ENCODE data around the gene PROKR2. TPM values are rescaled to one million over a fixed set of nuclear protein-coding genes. Genes with fewer than 3 reads are reported as not detected.

The PROKR2 gene
- total RNA-seq, 1 experiment from 2014 or later, result not detected

DNA sequence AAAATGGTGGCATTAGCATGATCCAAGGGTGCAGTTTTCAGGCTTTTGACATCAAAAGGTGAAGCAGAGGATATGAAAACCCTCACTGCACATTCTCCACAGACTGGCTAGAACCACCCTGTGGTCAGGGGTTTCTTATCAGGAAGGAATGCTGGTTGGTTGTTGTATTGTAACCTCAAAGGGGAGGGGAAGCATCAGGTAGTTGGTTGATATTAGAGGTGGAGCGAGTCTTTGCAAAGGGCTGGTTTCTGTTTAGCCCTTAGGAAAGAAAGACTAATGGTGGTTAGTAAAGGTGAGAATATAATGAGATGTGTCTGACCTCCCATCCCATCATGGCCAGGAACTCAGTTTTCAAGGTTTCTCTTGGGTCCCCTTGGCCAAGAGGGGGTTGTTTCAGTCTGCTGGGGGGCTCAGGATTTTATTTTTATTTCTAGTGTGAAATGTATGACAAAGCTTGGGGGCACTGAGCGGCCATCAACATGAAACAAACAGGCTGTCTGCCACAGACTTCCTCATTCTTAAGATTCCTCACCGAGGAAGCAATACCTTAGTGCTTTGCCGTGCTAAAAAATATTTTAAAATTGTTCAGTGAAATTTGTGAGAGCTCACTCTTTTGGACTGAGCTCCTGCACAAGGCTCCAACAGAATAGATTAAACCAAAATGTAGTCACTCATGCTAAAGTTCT, 47.5 kb upstream of the PROKR2 start:
- Histone ChIP-seq H3K9me3 (ENCODE audit: low read length) (peaks cover 17% of the 10 kb centered on the region; the same call in 1 of the 2 replicates), H3K9me2 (replicated peaks; ENCODE audit: low read length) (no peaks in the 10 kb centered on the region), H3F3A (ENCODE audit: low read length, unreplicated experiment) (no peaks in the 10 kb centered on the region), H3K79me2 (ENCODE audit: low read length) (no peaks in the 10 kb centered on the region), H4K20me1 (ENCODE audit: low read length) (no peaks in the 10 kb centered on the region), H3K4me2 (ENCODE audit: low read length) (no peak overlapping the region), H3K9ac (ENCODE audit: low read length) (no peak overlapping the region), H2AFZ (ENCODE audit: low read length) (no peak overlapping the region), H3K4me3 (ENCODE audit: low read length) (no peak overlapping the region), H3K4me1 (ENCODE audit: insufficient read depth, low read length) (no peaks in the 10 kb centered on the region), H3K27me3 (ENCODE audit: low read length) (peaks cover 44% of the 10 kb centered on the region), H3K27ac (ENCODE audit: low read length) (no peak overlapping the region), H3K36me3 (ENCODE audit: low read depth, low read length) (no peaks in the 10 kb centered on the region)
- TF ChIP-seq EZH2phosphoT487 (IDR thresholded peaks at IDR 0.05; ENCODE audit: borderline replicate concordance, low read length) (no peak), EZH2 (IDR thresholded peaks at IDR 0.05; ENCODE audit: low read length, unreplicated experiment) (no peak)
- TF ChIP-seq, protein P1, sequence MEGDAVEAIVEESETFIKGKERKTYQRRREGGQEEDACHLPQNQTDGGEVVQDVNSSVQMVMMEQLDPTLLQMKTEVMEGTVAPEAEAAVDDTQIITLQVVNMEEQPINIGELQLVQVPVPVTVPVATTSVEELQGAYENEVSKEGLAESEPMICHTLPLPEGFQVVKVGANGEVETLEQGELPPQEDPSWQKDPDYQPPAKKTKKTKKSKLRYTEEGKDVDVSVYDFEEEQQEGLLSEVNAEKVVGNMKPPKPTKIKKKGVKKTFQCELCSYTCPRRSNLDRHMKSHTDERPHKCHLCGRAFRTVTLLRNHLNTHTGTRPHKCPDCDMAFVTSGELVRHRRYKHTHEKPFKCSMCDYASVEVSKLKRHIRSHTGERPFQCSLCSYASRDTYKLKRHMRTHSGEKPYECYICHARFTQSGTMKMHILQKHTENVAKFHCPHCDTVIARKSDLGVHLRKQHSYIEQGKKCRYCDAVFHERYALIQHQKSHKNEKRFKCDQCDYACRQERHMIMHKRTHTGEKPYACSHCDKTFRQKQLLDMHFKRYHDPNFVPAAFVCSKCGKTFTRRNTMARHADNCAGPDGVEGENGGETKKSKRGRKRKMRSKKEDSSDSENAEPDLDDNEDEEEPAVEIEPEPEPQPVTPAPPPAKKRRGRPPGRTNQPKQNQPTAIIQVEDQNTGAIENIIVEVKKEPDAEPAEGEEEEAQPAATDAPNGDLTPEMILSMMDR (conservative IDR thresholded peaks at IDR 0.05; ENCODE audit: low read depth, low read length), result no peak
- no TSS peak for BruUV-seq (replicated peaks)
- POLR2A ChIA-PET (ENCODE audit: unreplicated experiment), result no interaction called here
- CTCF ChIA-PET, result no interaction called here
- DNase-seq (no peak), ATAC-seq (no peak)
- intact Hi-C loops (cut with micrococcal nuclease), result no loop called here

- Histone ChIP-seq H3K27me3 (ENCODE audit: low read length) (peaks cover 46% of the 10 kb centered on the region), H2AFZ (ENCODE audit: low read length) (no peak overlapping the region), H3F3A (ENCODE audit: low read length, unreplicated experiment) (no peaks in the 10 kb centered on the region), H3K4me3 (ENCODE audit: low read length) (no peak overlapping the region), H4K20me1 (ENCODE audit: low read length) (no peaks in the 10 kb centered on the region), H3K36me3 (ENCODE audit: low read depth, low read length) (no peaks in the 10 kb centered on the region), H3K9me3 (ENCODE audit: low read length) (peaks cover 17% of the 10 kb centered on the region; the same call in 1 of the 2 replicates), H3K9me2 (replicated peaks; ENCODE audit: low read length) (no peaks in the 10 kb centered on the region), H3K27ac (ENCODE audit: low read length) (no peak overlapping the region), H3K4me1 (ENCODE audit: insufficient read depth, low read length) (no peaks in the 10 kb centered on the region), H3K79me2 (ENCODE audit: low read length) (no peaks in the 10 kb centered on the region), H3K9ac (ENCODE audit: low read length) (no peak overlapping the region), H3K4me2 (ENCODE audit: low read length) (no peak overlapping the region)
- ChIA-PET POLR2A (ENCODE audit: unreplicated experiment) (interaction anchor here (0.7 kb wide), 1 partner anchor 68 kb away, joined by 3 read pairs; no protein-coding TSS in a partner anchor), CTCF (no interaction called here)
- DNase-seq (no peak), ATAC-seq (no peak)
- BruUV-seq (replicated peaks), result no TSS peak
- intact Hi-C loops (cut with micrococcal nuclease), result no loop called here
- no peak for TF ChIP-seq EZH2 (IDR thresholded peaks at IDR 0.05; ENCODE audit: low read length, unreplicated experiment)
- no peak for TF ChIP-seq EZH2phosphoT487 (IDR thresholded peaks at IDR 0.05; ENCODE audit: borderline replicate concordance, low read length)
- TF ChIP-seq, protein P1 (conservative IDR thresholded peaks at IDR 0.05; ENCODE audit: low read depth, low read length), result no peak
Measured at GRCh38 chr20:5362771-5363170, 46.0 kb upstream of the PROKR2 start.

GRCh38 chr20:5361176-5361575, 44.4 kb upstream of the PROKR2 start:
- intact Hi-C loops (cut with micrococcal nuclease), result no loop called here
- Histone ChIP-seq H3K9me3 (ENCODE audit: low read length) (peaks cover 12% of the 10 kb centered on the region; the same call in 1 of the 2 replicates), H2AFZ (ENCODE audit: low read length) (no peak overlapping the region), H3F3A (ENCODE audit: low read length, unreplicated experiment) (no peaks in the 10 kb centered on the region), H3K9ac (ENCODE audit: low read length) (no peak overlapping the region), H3K4me2 (ENCODE audit: low read length) (no peak overlapping the region), H3K79me2 (ENCODE audit: low read length) (no peaks in the 10 kb centered on the region), H3K36me3 (ENCODE audit: low read depth, low read length) (no peaks in the 10 kb centered on the region), H3K27me3 (ENCODE audit: low read length) (peaks cover 53% of the 10 kb centered on the region), H3K4me3 (ENCODE audit: low read length) (no peak overlapping the region), H3K9me2 (replicated peaks; ENCODE audit: low read length) (no peaks in the 10 kb centered on the region), H4K20me1 (ENCODE audit: low read length) (no peaks in the 10 kb centered on the region), H3K4me1 (ENCODE audit: insufficient read depth, low read length) (no peaks in the 10 kb centered on the region), H3K27ac (ENCODE audit: low read length) (no peak overlapping the region)
- TF ChIP-seq EZH2phosphoT487 (IDR thresholded peaks at IDR 0.05; ENCODE audit: borderline replicate concordance, low read length), result no peak
- no peak for TF ChIP-seq EZH2 (IDR thresholded peaks at IDR 0.05; ENCODE audit: low read length, unreplicated experiment)
- TF ChIP-seq, protein P1 (conservative IDR thresholded peaks at IDR 0.05; ENCODE audit: low read depth, low read length), result no peak
- ATAC-seq (no peak), DNase-seq (no peak)
- POLR2A ChIA-PET (ENCODE audit: unreplicated experiment), result no interaction called here
- CTCF ChIA-PET, result no interaction called here
- no TSS peak for BruUV-seq (replicated peaks)
